ENCODE results near the gene SLC45A1. TPM values are rescaled to one million over a fixed set of nuclear protein-coding genes. Genes with fewer than 3 reads are reported as not detected.

SLC45A1 gene
- total RNA-seq, 1 donor from 2014 or later, result 6.1 TPM

DNA sequence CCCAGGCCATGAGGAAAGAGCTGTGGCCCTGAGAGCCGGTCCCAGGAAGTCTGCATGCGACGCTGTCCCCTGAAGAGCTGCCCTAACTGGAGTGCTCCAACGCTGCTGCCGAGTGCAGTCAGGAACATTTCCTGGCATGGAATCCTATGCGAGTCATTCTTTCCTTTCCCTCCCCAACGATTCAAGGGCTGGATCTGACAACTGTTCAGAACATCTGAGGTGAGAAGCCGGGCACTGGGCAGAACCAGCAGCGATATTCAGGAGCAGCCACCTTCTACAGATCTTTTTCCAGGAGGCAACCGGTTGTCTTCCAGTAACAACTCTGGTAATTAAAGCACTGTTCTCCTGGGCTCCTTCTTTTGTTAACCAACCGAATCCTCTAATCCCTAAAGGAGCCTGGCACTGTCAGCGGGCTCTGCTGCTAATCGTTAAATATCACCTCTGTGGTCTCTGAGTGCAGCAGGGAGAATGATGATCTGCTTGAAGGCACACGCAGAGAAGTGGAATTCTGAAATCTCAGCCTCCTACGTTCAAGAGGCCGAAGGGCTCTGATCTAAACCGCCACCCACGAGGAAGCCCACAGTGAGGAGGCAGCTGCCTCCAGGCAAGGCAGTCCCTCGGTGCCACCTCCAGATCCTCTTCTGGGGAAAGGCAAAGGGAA is 55.8 kb downstream of the SLC45A1 start:
- Mint-ChIP-seq H3K36me3 (ENCODE audit: unreplicated experiment) (no peaks in the 10 kb centered on the region), H3K27ac (ENCODE audit: unreplicated experiment) (peak overlapping the region; percentile 75), H3K4me3 (ENCODE audit: unreplicated experiment) (no peak overlapping the region), H3K4me1 (ENCODE audit: low read depth, unreplicated experiment) (peaks cover 68% of the 10 kb centered on the region), H3K27me3 (ENCODE audit: unreplicated experiment) (peaks cover 18% of the 10 kb centered on the region), H3K9me3 (ENCODE audit: unreplicated experiment) (peaks cover 7% of the 10 kb centered on the region)
- DNase-seq, result no peak
- TF ChIP-seq, protein P1, sequence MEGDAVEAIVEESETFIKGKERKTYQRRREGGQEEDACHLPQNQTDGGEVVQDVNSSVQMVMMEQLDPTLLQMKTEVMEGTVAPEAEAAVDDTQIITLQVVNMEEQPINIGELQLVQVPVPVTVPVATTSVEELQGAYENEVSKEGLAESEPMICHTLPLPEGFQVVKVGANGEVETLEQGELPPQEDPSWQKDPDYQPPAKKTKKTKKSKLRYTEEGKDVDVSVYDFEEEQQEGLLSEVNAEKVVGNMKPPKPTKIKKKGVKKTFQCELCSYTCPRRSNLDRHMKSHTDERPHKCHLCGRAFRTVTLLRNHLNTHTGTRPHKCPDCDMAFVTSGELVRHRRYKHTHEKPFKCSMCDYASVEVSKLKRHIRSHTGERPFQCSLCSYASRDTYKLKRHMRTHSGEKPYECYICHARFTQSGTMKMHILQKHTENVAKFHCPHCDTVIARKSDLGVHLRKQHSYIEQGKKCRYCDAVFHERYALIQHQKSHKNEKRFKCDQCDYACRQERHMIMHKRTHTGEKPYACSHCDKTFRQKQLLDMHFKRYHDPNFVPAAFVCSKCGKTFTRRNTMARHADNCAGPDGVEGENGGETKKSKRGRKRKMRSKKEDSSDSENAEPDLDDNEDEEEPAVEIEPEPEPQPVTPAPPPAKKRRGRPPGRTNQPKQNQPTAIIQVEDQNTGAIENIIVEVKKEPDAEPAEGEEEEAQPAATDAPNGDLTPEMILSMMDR (IDR thresholded peaks at IDR 0.05; ENCODE audit: partially characterized antibody, unreplicated experiment), result no peak

DNA sequence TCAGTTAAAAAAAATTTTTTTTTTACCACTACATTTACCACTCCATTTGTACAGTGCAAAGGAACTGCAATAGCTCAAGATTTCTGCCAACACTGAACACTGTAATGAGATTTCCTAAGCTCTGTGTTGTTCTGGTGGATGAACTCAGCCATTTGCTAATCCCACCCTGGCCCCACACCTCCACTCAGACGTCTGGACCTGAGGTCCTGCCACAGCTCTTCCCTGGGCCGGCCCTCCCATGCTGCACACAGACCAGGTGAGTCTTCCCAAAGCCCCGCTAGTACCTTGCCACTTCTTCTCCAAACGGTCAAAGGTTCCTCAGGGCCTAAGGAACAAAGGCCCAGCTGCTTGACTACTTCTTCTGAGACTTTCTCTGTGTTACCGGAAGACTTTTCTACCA is 56.4 kb downstream of the SLC45A1 start:
- TF ChIP-seq, protein P1 (IDR thresholded peaks at IDR 0.05; ENCODE audit: partially characterized antibody, unreplicated experiment), result no peak
- Mint-ChIP-seq H3K27ac (ENCODE audit: unreplicated experiment) (peak overlapping the region; percentile 57), H3K9me3 (ENCODE audit: unreplicated experiment) (peaks cover 5% of the 10 kb centered on the region), H3K27me3 (ENCODE audit: unreplicated experiment) (peaks cover 18% of the 10 kb centered on the region), H3K36me3 (ENCODE audit: unreplicated experiment) (no peaks in the 10 kb centered on the region), H3K4me3 (ENCODE audit: unreplicated experiment) (peak overlapping the region; percentile 53), H3K4me1 (ENCODE audit: low read depth, unreplicated experiment) (peaks cover 71% of the 10 kb centered on the region)
- DNase-seq, result no peak

DNA sequence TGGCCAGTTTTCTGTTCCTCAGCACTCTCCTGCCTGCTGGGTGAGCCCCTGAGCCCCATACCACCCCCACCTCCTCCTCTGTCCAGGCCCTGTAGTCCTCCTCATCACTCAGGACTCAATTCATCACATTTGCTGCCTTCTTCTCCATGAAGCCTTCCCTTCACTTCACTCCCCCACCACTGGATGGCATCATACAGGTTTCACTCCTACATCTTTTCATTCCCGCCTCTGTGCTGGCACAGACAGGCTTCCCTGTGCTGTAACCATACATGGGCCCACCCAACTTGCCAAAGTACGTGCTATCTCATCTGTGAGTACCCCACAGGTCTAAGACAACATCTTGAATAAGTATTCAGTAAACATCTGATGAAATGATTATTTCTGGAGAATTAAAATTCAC is 56.9 kb downstream of the SLC45A1 start:
- TF ChIP-seq, protein P1 (IDR thresholded peaks at IDR 0.05; ENCODE audit: partially characterized antibody, unreplicated experiment), result peak; percentile 26
- Mint-ChIP-seq H3K27ac (ENCODE audit: unreplicated experiment) (peak overlapping the region; percentile 57), H3K4me1 (ENCODE audit: low read depth, unreplicated experiment) (peaks cover 69% of the 10 kb centered on the region), H3K27me3 (ENCODE audit: unreplicated experiment) (peaks cover 18% of the 10 kb centered on the region), H3K4me3 (ENCODE audit: unreplicated experiment) (peak overlapping the region; percentile 53), H3K9me3 (ENCODE audit: unreplicated experiment) (peaks cover 5% of the 10 kb centered on the region), H3K36me3 (ENCODE audit: unreplicated experiment) (no peaks in the 10 kb centered on the region)
- DNase-seq, result no peak

DNA sequence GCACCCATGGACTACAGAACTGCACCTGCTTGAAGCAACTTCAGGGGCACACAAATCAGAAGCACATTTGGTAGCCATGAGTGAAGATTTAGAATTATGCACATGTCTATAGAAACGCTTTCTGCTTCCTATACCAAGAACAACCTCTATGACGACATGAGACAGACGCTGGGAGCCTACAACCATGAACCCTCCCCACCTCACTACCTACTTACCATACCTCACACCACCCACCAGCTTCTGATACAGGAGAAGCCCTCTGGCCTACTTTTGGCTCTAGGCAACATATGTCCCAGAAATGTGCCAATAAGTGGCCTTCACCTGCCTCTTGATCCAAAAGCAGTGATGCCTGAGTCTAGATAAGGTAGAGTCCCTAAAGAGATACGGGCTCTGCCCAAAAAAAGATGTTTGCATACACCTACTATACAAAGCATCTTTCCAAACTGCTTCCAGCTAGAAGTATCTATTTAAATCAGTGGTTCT is 58.5 kb downstream of the SLC45A1 start:
- DNase-seq, result no peak
- H3K36me3 Mint-ChIP-seq (ENCODE audit: unreplicated experiment), result no peaks in the 10 kb centered on the region
- H3K27ac Mint-ChIP-seq (ENCODE audit: unreplicated experiment), result peak overlapping the region; percentile 12
- TF ChIP-seq, protein P1 (IDR thresholded peaks at IDR 0.05; ENCODE audit: partially characterized antibody, unreplicated experiment), result no peak
- peaks cover 60% of the 10 kb centered on the region for H3K4me1 Mint-ChIP-seq (ENCODE audit: low read depth, unreplicated experiment)
- peaks cover 10% of the 10 kb centered on the region for H3K9me3 Mint-ChIP-seq (ENCODE audit: unreplicated experiment)
- H3K27me3 Mint-ChIP-seq (ENCODE audit: unreplicated experiment), result peaks cover 17% of the 10 kb centered on the region
- H3K4me3 Mint-ChIP-seq (ENCODE audit: unreplicated experiment), result no peak overlapping the region

DNA sequence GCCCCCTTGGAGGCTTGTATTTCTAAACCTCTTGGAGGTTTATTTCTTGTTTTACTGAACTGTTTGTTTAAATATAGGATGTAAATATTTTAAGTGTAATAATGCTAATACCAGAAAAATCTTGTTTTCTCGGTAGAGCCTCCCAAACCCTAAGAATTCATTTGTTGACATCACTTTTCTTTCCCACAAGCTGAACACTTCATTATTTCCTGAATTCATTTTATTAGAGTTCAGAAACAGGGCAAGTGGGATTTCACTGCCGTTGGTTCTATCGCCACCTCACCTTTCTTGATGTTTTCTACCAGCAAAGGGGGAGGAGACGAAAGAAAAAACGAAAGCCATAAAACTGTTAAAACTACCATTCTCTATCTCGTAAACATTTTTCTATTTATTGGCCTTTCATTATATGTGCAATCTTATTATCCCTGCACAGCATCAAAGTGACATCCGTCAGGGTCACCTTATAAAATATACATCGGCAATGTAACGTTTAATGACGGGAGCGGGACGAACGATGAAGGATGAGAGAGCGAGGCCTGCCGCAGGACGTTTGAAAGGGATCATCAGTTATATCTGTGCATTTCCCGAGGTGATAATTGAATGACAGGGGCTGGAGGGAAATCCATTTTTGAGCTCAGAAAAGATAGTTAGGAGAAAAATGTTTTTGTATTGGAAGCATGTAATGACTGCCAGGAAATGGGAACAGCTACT is 59.5 kb downstream of the SLC45A1 start:
- H3K4me1 Mint-ChIP-seq (ENCODE audit: low read depth, unreplicated experiment), result peaks cover 57% of the 10 kb centered on the region
- DNase-seq, result no peak
- peak overlapping the region; percentile 28 for H3K27ac Mint-ChIP-seq (ENCODE audit: unreplicated experiment)
- TF ChIP-seq, protein P1 (IDR thresholded peaks at IDR 0.05; ENCODE audit: partially characterized antibody, unreplicated experiment), result no peak
- peaks cover 10% of the 10 kb centered on the region for H3K9me3 Mint-ChIP-seq (ENCODE audit: unreplicated experiment)
- H3K36me3 Mint-ChIP-seq (ENCODE audit: unreplicated experiment), result no peaks in the 10 kb centered on the region
- peaks cover 14% of the 10 kb centered on the region for H3K27me3 Mint-ChIP-seq (ENCODE audit: unreplicated experiment)
- H3K4me3 Mint-ChIP-seq (ENCODE audit: unreplicated experiment), result no peak overlapping the region

Measured in glutamatergic neuron (in vitro differentiated cells).